GM18517 (cell line): Measurements from ENCODE around the gene TPD52L2.

Source experiments
- ATAC-seq: cut with Tn5 transposase; IDR thresholded peaks from one replicate; pipeline ENCODE4 v1.9.1; 2021; ENCODE audit warnings: mild to moderate bottlenecking, moderate library complexity; ENCODE audit not compliant: unreplicated experiment

TPD52L2 gene

GRCh38 chr20:63930971-63931553, 66.0 kb downstream of the TPD52L2 start:
- ATAC-seq, result no peak

- ATAC-seq, result no peak
Measured at GRCh38 chr20:63931735-63932134, 66.7 kb downstream of the TPD52L2 start.

- ATAC-seq, result no peak
Measured at GRCh38 chr20:63932606-63933160, 67.6 kb downstream of the TPD52L2 start.

GRCh38 chr20:63933646-63934045, 68.6 kb downstream of the TPD52L2 start:
- ATAC-seq, result no peak

- no peak for ATAC-seq
Measured at GRCh38 chr20:63934271-63935068, 69.4 kb downstream of the TPD52L2 start.

GRCh38 chr20:63935447-63935846, 70.4 kb downstream of the TPD52L2 start:
- no peak for ATAC-seq

- ATAC-seq, result no peak
Measured at GRCh38 chr20:63937596-63937995, 72.5 kb downstream of the TPD52L2 start.

GRCh38 chr20:63939061-63939935, 74.2 kb downstream of the TPD52L2 start:
- no peak for ATAC-seq

GRCh38 chr20:63940071-63940471, 75.0 kb downstream of the TPD52L2 start:
- no peak for ATAC-seq

- ATAC-seq, result no peak
Measured at GRCh38 chr20:63940472-63941266, 75.6 kb downstream of the TPD52L2 start.
